GM12864 (cell line): ENCODE data around the gene AGAP9.
"Not testable (repeated sequence)": the region's sequence is repeated elsewhere in the genome, so short reads cannot be mapped to it uniquely, and the experiment has no call there.

Experiments used
- DNase-seq: peaks from one replicate; pipeline ENCODE4 v3.0.0-alpha.2; 2011; ENCODE audit warnings: low read depth
- H3K4me3 ChIP-seq: 2 replicates; pipeline ENCODE4 v1.5.1; 2011; ENCODE audit warnings: mild to moderate bottlenecking, low read depth, low read length, control low read depth
- CTCF ChIP-seq: IDR thresholded peaks from 2 replicates; pipeline ENCODE4 v1.5.1; 2011; ENCODE audit warnings: low read depth, mild to moderate bottlenecking, moderate library complexity, low read length, control low read depth, inconsistent platforms; ENCODE audit errors: missing control alignments

AGAP9 gene

DNA sequence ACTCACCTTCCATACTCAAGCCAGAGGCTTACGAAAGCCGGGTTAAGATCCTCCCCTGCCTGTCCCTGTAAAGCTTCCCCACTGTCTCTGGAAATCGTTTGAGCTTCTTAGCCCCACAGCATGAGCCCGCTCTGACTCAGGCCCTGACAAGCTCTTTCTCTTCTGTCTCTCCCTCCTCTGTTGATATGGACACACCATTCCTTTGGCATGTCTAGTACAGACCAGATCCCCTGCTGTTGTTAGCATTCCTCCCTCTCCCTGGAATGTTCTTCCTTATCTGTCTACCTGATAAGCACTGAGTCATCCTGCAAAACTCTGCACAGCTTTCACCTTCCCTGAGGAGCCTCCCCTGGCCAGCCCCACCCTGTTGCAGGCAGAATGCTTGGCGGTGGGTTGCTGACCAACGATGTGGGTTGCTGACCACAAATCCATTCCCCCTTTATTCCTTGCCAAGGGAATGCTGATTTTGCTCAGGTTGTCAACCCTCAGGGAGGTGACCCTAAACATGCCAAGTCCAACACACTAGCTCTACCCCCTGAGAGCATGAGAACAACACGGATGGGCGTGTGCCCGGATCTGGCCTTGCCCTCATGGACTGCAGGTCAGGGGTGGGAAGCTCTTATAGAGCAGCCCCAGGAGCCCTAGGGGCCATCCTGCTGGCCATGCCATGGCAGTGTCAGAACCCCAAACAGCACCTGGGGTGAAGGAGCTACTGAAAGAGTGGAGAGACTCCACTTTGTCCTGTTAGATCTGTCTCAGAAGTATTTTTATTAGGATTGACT, 60.7 kb downstream of the AGAP9 start:
- DNase-seq, H3K4me3 ChIP-seq: not testable (repeated sequence)

- not testable (repeated sequence) for DNase-seq, H3K4me3 ChIP-seq
Observed at GRCh38 chr10:47461261-47461687, 62.2 kb downstream of the AGAP9 start.

GRCh38 chr10:47458466-47459154, 64.8 kb downstream of the AGAP9 start:
- no peak overlapping the region for H3K4me3 ChIP-seq
- no peak for DNase-seq
- TF ChIP-seq CTCF: no peak

DNA sequence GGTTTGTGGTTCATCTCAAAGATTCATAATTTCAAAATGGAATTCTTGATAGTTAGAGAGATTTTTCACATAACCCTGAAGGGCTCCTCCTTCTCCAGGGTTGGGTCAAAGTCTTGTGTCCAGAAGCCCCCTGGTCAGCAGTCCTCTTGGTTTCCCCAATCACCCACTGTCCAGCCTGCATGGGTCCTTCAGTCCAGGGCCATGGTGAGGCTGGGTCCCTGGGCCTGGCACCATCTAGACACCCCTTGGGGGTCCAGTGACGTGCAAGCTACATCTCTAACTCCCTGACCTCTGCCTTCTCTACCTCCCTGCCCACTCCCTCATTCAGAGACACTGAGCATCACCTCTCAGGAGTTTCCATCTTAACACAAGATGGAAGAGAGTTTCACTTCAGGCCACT, 65.6 kb downstream of the AGAP9 start:
- no peak overlapping the region for H3K4me3 ChIP-seq
- TF ChIP-seq CTCF: no peak
- no peak for DNase-seq

DNA sequence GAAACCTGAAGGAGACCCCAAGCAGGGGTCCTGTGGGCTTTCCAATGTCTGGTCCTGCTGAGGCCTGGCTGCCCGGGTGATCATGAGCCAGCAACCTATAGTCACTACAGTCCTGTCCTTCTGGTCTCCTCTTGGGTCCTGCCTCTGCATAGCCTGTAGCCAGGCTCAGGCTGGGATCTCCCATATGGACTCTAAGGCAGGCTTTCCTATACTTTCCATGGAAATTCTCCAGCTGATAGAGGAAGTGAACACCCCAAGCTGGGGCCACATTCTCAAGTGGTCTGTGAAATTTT, 66.0 kb downstream of the AGAP9 start:
- no peak for TF ChIP-seq CTCF
- no peak for DNase-seq
- H3K4me3 ChIP-seq: no peak overlapping the region

DNA sequence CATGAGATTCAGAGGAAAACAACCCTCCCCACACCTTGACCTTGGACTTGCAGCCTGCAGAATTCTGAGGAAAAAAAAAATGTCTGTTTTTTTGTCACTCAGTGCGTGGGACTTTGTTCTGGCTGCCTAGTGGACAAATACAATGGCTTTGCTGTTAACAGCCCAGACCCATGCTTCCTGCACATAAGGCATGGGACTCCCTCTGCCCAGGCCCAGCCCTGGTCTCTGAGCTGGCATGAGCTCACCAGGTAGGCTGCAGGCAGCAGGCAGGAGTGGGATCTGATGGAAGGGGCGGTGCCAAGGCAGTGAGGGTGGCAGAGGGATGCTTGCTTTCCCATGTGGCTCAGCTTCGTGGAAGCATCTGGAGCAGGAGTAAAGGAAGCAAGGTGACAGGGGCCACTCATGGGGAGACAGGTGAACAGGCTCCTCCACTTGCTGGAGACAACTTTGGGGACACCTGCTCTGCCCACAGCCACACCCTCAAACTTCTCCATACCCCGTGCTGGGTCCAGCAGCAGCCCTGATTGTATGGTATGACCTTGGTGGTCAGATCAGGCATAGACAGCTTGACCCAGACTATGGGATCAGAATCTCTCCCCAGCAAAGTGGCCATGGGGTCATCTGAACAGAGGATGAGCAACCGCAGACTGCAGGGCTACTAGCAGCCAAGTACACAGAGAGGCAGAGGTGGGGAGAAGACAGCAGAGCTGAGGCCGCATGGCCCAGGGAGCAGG, 66.5 kb downstream of the AGAP9 start:
- H3K4me3 ChIP-seq: no peak overlapping the region
- DNase-seq: no peak
- no peak for TF ChIP-seq CTCF

DNA sequence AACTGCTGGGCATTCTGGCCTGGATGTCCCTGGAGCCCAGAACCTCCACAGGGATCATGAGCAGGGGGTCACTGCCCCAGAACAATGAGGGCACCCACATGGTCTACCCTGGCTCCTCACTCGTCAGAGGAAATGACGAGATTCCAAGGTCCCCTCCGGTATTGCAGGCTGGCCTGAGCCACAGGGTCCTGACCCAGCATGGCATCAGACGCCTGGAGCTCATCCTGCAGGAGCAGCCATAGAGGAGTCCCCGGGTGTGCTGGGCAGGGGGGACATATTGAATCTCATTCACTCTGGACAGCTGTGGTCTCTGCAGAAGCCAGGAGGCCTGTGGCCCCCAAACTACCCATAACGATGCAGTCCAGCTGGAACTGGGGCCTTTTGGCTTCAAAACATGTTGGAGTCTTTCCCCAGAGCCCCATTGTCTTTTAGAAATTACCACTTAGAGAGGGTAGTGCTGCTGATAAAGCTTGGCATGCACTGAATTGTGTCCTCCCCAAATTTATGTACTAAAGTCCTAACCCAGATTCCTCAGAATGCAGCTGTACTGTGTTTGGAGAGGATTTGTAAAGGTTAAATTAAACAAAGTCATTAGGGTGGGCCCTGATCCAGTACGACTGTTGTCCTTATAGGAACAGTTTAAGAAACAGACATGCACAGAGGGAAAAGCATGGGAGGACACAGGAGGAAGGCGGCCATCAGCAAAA, 67.2 kb downstream of the AGAP9 start:
- TF ChIP-seq CTCF: no peak
- H3K4me3 ChIP-seq: no peak overlapping the region
- no peak for DNase-seq

- DNase-seq: not testable (repeated sequence)
Observed at GRCh38 chr10:47455350-47456078, 67.9 kb downstream of the AGAP9 start.

More at GRCh38 chr10:47455350-47456078, 67.9 kb downstream of the AGAP9 start:
- H3K4me3 ChIP-seq: not testable (repeated sequence)
